BE2C (cell line): ENCODE results near the gene TSPYL2.

Source experiments
- DNase-seq: peaks from one replicate; pipeline ENCODE4 v3.0.0-alpha.2; 2020
- H3K27me3 ChIP-seq: fragments of 250-450 bp; sonication (Bioruptor Pico); 2 replicates; pipeline ENCODE4 v1.5.1; 2020; ENCODE audit warnings: mild to moderate bottlenecking
- H3K36me3 ChIP-seq: fragments of 250-450 bp; sonication (Bioruptor Pico); 2 replicates; pipeline ENCODE4 v1.5.1; 2020; ENCODE audit warnings: mild to moderate bottlenecking
- H3K4me1 ChIP-seq: fragments of 250-450 bp; sonication (Bioruptor Pico); 2 replicates; pipeline ENCODE4 v1.5.1; 2020
- H3K4me3 ChIP-seq: 2 replicates; pipeline ENCODE4 v1.5.1; 2011; ENCODE audit warnings: low read depth, low read length
- H3K9me3 ChIP-seq: fragments of 250-450 bp; sonication (Bioruptor Pico); 2 replicates; pipeline ENCODE4 v1.5.1; 2020
- CTCF ChIP-seq: IDR thresholded peaks from 2 replicates; pipeline ENCODE4 v1.5.1; 2012; ENCODE audit warnings: mild to moderate bottlenecking, low read depth, low read length

The TSPYL2 gene

GRCh38 chrX:53065104-53065503 is 17.1 kb upstream of the TSPYL2 start:
- Histone ChIP-seq H3K27me3 (no peaks in the 10 kb centered on the region), H3K9me3 (no peaks in the 10 kb centered on the region), H3K4me3 (no peak overlapping the region), H3K36me3 (no peaks in the 10 kb centered on the region), H3K4me1 (no peaks in the 10 kb centered on the region)
- no peak for DNase-seq
- no peak for TF ChIP-seq CTCF

GRCh38 chrX:53071064-53071463 is 11.1 kb upstream of the TSPYL2 start:
- no peak for TF ChIP-seq CTCF
- Histone ChIP-seq H3K36me3 (no peaks in the 10 kb centered on the region), H3K9me3 (no peaks in the 10 kb centered on the region), H3K4me3 (no peak overlapping the region), H3K27me3 (no peaks in the 10 kb centered on the region), H3K4me1 (peaks cover 5% of the 10 kb centered on the region; the same call in 1 of the 2 replicates)
- no peak for DNase-seq

GRCh38 chrX:53071604-53072417 is 10.4 kb upstream of the TSPYL2 start:
- Histone ChIP-seq H3K4me1 (peaks cover 5% of the 10 kb centered on the region; the same call in 1 of the 2 replicates), H3K9me3 (no peaks in the 10 kb centered on the region), H3K27me3 (no peaks in the 10 kb centered on the region), H3K36me3 (no peaks in the 10 kb centered on the region), H3K4me3 (peak overlapping the region; percentile 62)
- peak; percentile 68 for TF ChIP-seq CTCF
- DNase-seq, result peak; percentile 65

GRCh38 chrX:53072418-53073114 is 9.6 kb upstream of the TSPYL2 start:
- Histone ChIP-seq H3K36me3 (no peaks in the 10 kb centered on the region; the same call in 1 of the 2 replicates), H3K4me1 (peaks cover 5% of the 10 kb centered on the region; the same call in 1 of the 2 replicates), H3K27me3 (no peaks in the 10 kb centered on the region), H3K9me3 (no peaks in the 10 kb centered on the region), H3K4me3 (peak overlapping the region; percentile 62)
- no peak for TF ChIP-seq CTCF
- DNase-seq, result no peak

GRCh38 chrX:53073115-53073586 is 9.0 kb upstream of the TSPYL2 start:
- no peak for TF ChIP-seq CTCF

More at GRCh38 chrX:53073115-53073586, 9.0 kb upstream of the TSPYL2 start:
- peak; percentile 44 for DNase-seq
- Histone ChIP-seq H3K9me3 (no peaks in the 10 kb centered on the region), H3K4me1 (peaks cover 5% of the 10 kb centered on the region; the same call in 1 of the 2 replicates), H3K27me3 (no peaks in the 10 kb centered on the region), H3K36me3 (no peaks in the 10 kb centered on the region; the same call in 1 of the 2 replicates), H3K4me3 (no peak overlapping the region)
